PFSK-1 (cell line): ENCODE results near the gene CAMKK2.

Source experiments
- FOXP2 ChIP-seq: optimal IDR thresholded peaks from 2 replicates; pipeline ENCODE3; 2011; ENCODE audit warnings: borderline replicate concordance, control low read depth, inconsistent platforms; ENCODE audit not compliant: insufficient read depth; ENCODE audit errors: extremely low read length, extremely low read depth
- POLR2AphosphoS5 ChIP-seq: IDR thresholded peaks from 2 replicates; pipeline ENCODE4 v1.6.1; 2012; ENCODE audit warnings: low read depth, mild to moderate bottlenecking, control low read depth, low read length, moderate library complexity
- REST ChIP-seq, 2 experiments: IDR thresholded peaks; 2 replicates each; pipeline versions ENCODE4 v1.6.1 to v1.8.0; 2011 to 2012; ENCODE audit warnings: low read depth in 2 of 2, low read length in 2 of 2, control low read depth in 1 of 2, inconsistent platforms in 1 of 2, mild to moderate bottlenecking in 1 of 2, moderate library complexity in 1 of 2; ENCODE audit not compliant: insufficient read depth in 1 of 2
- SIN3A ChIP-seq: IDR thresholded peaks from 2 replicates; pipeline ENCODE4 v1.6.1; 2012; ENCODE audit warnings: mild to moderate bottlenecking, low read length, moderate library complexity, borderline replicate concordance; ENCODE audit not compliant: insufficient read depth
- TAF1 ChIP-seq: IDR thresholded peaks from 2 replicates; pipeline ENCODE4 v1.6.1; 2012; ENCODE audit warnings: low read length, control low read depth, borderline replicate concordance; ENCODE audit not compliant: insufficient read depth

DNA sequence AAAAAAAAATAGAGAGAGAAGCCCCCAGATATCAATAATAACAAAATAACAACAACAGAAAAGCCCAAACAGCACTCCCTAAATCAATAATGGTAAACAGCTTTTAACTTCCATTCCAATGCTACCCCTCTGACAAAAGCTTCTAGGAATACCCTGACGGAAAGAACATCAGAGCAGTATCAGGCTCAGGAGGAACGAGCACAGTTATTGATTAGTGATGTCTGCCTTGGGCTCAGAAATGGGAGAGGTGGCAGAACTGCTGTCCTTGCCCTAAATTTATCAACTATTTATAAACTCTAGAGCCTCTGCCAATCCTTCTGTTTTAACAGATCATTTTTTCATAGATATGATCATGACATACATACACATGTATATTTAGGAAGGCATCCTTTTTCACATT lies 44.7 kb downstream of the CAMKK2 start:
- TF ChIP-seq REST (IDR thresholded peaks at IDR 0.05; ENCODE audit: insufficient read depth in 1 of 2, low read depth in 2 of 2, low read length in 2 of 2), result no peak
- TF ChIP-seq FOXP2, result no peak
- TF ChIP-seq POLR2AphosphoS5, result no peak
- no peak for TF ChIP-seq TAF1
- TF ChIP-seq SIN3A, result no peak
